Adrenal gland (tissue), 12 donors: ENCODE data around the gene PNPLA1. TPM values are rescaled to one million over a fixed set of nuclear protein-coding genes. Genes with fewer than 3 reads are reported as not detected.
A peak's percentile ranks its signal among the peaks of the same experiment; 100 is the strongest.

Source experiments
- DNase-seq, 7 donors: peaks; one replicate each; pipeline ENCODE4 v3.0.0-alpha.2; 2019 to 2020
- H3K27ac ChIP-seq, 5 donors: fragments of 200-600 bp; sonication (generic) in 4 of 5; 1 replicate in 3 of 5; 2 replicates in 2 of 5; pipeline versions ENCODE4 v1.5.1 to v1.8.0; 2016 to 2020; ENCODE audit warnings: mild to moderate bottlenecking in 1 of 5
- H3K27me3 ChIP-seq: fragments of 200-600 bp; 2 replicates; pipeline ENCODE4 v1.8.0; 2021
- H3K36me3 ChIP-seq, 2 donors: fragments of 200-600 bp; replicated peaks in 1 of 2; 1 replicate in 1 of 2; 2 replicates in 1 of 2; pipeline versions ENCODE4 v1.5.1 to v1.8.0; 2018 to 2022
- H3K4me1 ChIP-seq, 2 donors: fragments of 200-600 bp; replicated peaks in 1 of 2; 1 replicate in 1 of 2; 2 replicates in 1 of 2; pipeline versions ENCODE4 v1.5.1 to v1.8.0; 2018 to 2021
- H3K4me3 ChIP-seq, 4 donors: fragments of 200-600 bp; sonication (generic) in 3 of 4; one replicate each; pipeline ENCODE4 v1.5.1; 2016 to 2018
- H3K9me3 ChIP-seq, 3 donors: fragments of 200-600 bp; sonication (generic) in 1 of 3; replicated peaks in 1 of 3; 1 replicate in 2 of 3; 2 replicates in 1 of 3; pipeline versions ENCODE4 v1.5.1 to v1.8.0; 2016 to 2021
- CTCF ChIP-seq, 6 experiments: fragments of 450-650 bp in 4 of 6; fragments of 200-600 bp in 2 of 6; sonication (generic) in 1 of 6; IDR thresholded peaks; 1 replicate in 5 of 6; 2 replicates in 1 of 6; pipeline versions ENCODE4 v1.5.1 to v1.8.0; 2016 to 2021; ENCODE audit warnings: antibody characterized with exemption in 6 of 6, mild to moderate bottlenecking in 2 of 6, moderate library complexity in 1 of 6
- POLR2A ChIP-seq, 2 donors: fragments of 450-650 bp; IDR thresholded peaks; one replicate each; pipeline ENCODE4 v1.6.1; 2017; ENCODE audit warnings: antibody characterized with exemption in 2 of 2, mild to moderate bottlenecking in 2 of 2, moderate library complexity in 1 of 2
- WGBS, 4 donors: extraction: QIAGEN DNeasy Blood & Tissue Kit in 2 of 4; methylation state at CpG; one replicate each; pipeline versions ENCODE4 v1.1.5 to v1.1.7; 2013 to 2017; 5-methylcytosine and 5-hydroxymethylcytosine counted together
- intact Hi-C, 2 donors: fragments of 100-400 bp; cut with DNase I; formaldehyde crosslinking; loops; one replicate each; pipeline versions ENCODE4 v1.14.1 to v1.15.0; 2022 to 2023
- polyA plus RNA-seq, 3 donors: library from polyadenylated mRNA; stranded (reverse); fragments of 200-250 nt in 2 of 3; fragments of 350-450 nt in 1 of 3; fragmentation: Illumina TruSeq in 1 of 3; extraction: RNeasy Lipid Tissue Mini Kit (QIAGEN cat#74804) in 1 of 3; gene quantifications; one replicate each; pipeline ENCODE4 v1.2.3, GENCODE V29; 2013 to 2014
- total RNA-seq, 9 donors: library from RNA; depleted of rRNA in 4 of 9; stranded (reverse); fragments of >200 nt in 4 of 9; fragments of 120-200 nt in 1 of 9; fragmentation: NEBNext Ultra II Directional in 1 of 9; extraction: Animal tissue kit (Norgen Biotek cat#: 25700) in 1 of 9; gene quantifications; one replicate each; pipeline versions ENCODE4 v1.1.0 to v1.2.4, GENCODE V29; 2013 to 2023
- donor health status: healthy with polysubstance abuse.
- donor health status: Bipolar disorder and iron deficiency.
- donor health status: DM: yes; HTN: yes; CAD: no.
- donor health status: DM: no; HTN: no; CAD: no.
- donor health status: DM: no; HTN: no; CAD: no.
- donor health status: DM: yes; HTN: yes; CAD: no.

The PNPLA1 gene
- total and polyA plus RNA-seq, 12 donors, result 0.11 to 1.6 (median 0.29) TPM; not detected in 6

DNA sequence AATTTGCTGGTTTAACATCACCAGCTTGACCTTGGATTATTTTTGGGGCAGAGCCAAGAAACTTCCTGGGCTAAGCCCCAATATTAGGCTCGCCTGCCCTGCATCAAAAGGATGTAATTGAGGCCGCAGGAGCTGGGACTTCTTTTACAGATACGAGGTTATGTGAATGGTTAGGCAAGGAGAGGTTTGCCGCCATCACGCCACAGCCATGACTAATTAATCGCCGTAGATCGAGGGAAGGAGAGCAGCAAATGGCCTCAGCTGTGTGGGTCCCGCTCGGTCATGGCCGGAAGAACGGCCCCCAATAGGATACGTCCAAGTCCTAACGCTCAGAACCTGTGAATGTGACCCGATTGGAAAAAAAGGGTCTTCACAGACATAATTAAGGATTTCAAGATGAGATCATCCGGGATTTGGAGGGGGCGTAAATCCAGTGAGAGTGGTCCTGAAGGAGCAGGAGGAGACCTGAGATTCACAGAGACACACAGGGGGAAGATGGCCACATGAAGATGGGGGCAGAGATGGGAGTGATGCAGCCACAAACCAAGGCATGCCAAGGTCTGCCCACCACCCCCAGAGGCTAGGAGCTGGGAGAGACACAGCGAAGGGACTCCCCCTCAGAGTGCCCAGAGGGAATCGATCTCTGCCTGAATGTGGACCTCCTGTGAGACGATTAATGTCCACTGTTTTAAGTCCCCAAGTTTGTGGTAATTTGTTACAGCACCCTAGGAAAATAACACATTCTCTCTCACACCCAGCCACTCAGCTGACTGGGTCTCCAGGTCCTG, 76.8 kb downstream of the PNPLA1 start:
- 79 to 91% (median 84%) methylated on average over 19 to 20 of the region's 20 CpGs for WGBS, 4 donors
- TF ChIP-seq POLR2A (IDR thresholded peaks at IDR 0.05) (no peak), CTCF (IDR thresholded peaks at IDR 0.05) (no peak)
- Histone ChIP-seq H3K27ac (peak overlapping the region in 1 of 5 donors; percentile 1), H3K27me3 (no peaks in the 10 kb centered on the region), H3K4me3 (no peak overlapping the region), H3K4me1 (peaks cover 0 to 19% of the 10 kb centered on the region in 2 donors), H3K9me3 (no peaks in the 10 kb centered on the region), H3K36me3 (no peaks in the 10 kb centered on the region)
- peak in 1 of 7 donors; percentile 17 for DNase-seq
- intact Hi-C loops, result no loop called here

DNA sequence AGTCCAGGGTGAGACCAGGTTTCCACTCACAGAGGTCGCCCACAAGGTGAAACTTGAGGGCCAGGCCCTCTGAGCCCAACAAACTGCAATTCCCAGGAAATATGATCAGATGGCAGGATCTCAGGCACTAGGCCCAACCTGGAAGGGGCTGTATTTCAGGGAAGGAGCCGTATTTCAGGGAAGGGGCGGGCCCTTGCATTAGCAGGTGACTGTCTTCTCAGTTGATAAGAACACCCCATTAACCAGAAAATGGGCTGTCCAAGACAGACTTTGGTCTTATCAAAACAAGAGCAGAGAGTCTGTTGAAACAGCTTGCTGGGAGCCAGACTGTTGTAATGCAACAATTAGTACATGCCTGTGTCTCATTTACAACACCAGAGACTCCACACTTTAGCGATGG, 77.8 kb downstream of the PNPLA1 start:
- Histone ChIP-seq H3K9me3 (no peaks in the 10 kb centered on the region), H3K27me3 (no peaks in the 10 kb centered on the region), H3K36me3 (no peaks in the 10 kb centered on the region), H3K4me3 (no peak overlapping the region), H3K4me1 (peaks cover 0 to 22% of the 10 kb centered on the region in 2 donors), H3K27ac (no peak overlapping the region)
- WGBS, 4 donors, result 88 to 93% (median 91%) methylated on average over 4 of the region's 4 CpGs
- TF ChIP-seq POLR2A (IDR thresholded peaks at IDR 0.05), result no peak
- TF ChIP-seq CTCF (IDR thresholded peaks at IDR 0.05), result no peak
- DNase-seq, result peak in 1 of 7 donors; percentile 7
- intact Hi-C loops, result no loop called here

DNA sequence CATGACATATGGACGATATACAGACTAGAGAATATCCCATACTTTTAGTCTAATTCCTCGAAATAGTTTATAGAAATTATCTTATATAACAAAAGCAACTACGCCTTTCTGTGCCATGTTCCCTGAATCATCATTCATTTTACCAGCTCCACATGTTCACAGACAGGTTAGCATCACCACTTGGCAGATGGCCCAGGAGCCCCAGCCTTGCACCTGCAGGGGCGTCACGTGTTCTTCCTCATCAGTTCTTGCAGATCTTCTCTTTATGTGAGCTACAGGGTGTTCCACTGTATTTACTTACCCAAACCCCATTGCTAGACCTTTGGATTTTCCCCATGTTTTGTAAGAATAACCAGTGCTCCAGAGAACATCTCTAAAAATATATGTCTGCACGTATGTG, 79.4 kb downstream of the PNPLA1 start:
- Histone ChIP-seq H3K36me3 (no peaks in the 10 kb centered on the region), H3K9me3 (no peaks in the 10 kb centered on the region), H3K4me1 (peaks cover 0 to 22% of the 10 kb centered on the region in 2 donors), H3K27me3 (no peaks in the 10 kb centered on the region), H3K4me3 (no peak overlapping the region), H3K27ac (no peak overlapping the region)
- DNase-seq, result peak in 1 of 7 donors; percentile 78
- TF ChIP-seq POLR2A (IDR thresholded peaks at IDR 0.05), result no peak
- 86 to 94% (median 90%) methylated on average over 6 of the region's 6 CpGs for WGBS, 4 donors
- intact Hi-C loops, result no loop called here

- Histone ChIP-seq H3K27me3 (no peaks in the 10 kb centered on the region), H3K4me3 (no peak overlapping the region), H3K36me3 (no peaks in the 10 kb centered on the region), H3K4me1 (peaks cover 0 to 22% of the 10 kb centered on the region in 2 donors), H3K27ac (peak overlapping the region in 3 of 5 donors; percentile 46 to 89 (median 87)), H3K9me3 (no peaks in the 10 kb centered on the region)
- intact Hi-C loops, result loop anchor here in 1 of 2 donors (10.0 kb wide), 1 partner anchor 55 kb away; no protein-coding TSS in a partner anchor
- 79 to 89% (median 84%) methylated on average over 4 of the region's 4 CpGs for WGBS, 4 donors
- no peak for DNase-seq
- TF ChIP-seq CTCF (IDR thresholded peaks at IDR 0.05) (no peak), POLR2A (IDR thresholded peaks at IDR 0.05) (no peak)
Measured at GRCh38 chr6:36350082-36350481, 80.2 kb downstream of the PNPLA1 start.
